Neutrophil (primary cell): ENCODE results near the gene NKD1.

Experiments used
- H3K27ac ChIP-seq: fragments of 200-600 bp; sonication (generic); 2 replicates; pipeline ENCODE4 v1.5.1; 2016; ENCODE audit warnings: mild to moderate bottlenecking, moderate library complexity
- H3K27me3 ChIP-seq: fragments of 200-600 bp; sonication (generic); 2 replicates; pipeline ENCODE4 v1.6.0; 2016; ENCODE audit warnings: mild to moderate bottlenecking
- H3K36me3 ChIP-seq: fragments of 200-600 bp; sonication (generic); 2 replicates; pipeline ENCODE4 v1.5.1; 2017
- H3K4me1 ChIP-seq, 2 experiments: fragments of 200-600 bp in 1 of 2; sonication (generic) in 1 of 2; 1 replicate in 1 of 2; 2 replicates in 1 of 2; pipeline versions ENCODE4 v1.5.1 to v1.6.1; 2013 to 2016; ENCODE audit warnings: low read depth in 1 of 2, low read length in 1 of 2, mild to moderate bottlenecking in 1 of 2, moderate library complexity in 1 of 2; ENCODE audit not compliant: control insufficient read depth in 1 of 2, insufficient read depth in 1 of 2
- H3K4me3 ChIP-seq, 2 experiments: fragments of 200-600 bp in 1 of 2; sonication (generic) in 1 of 2; 1 replicate in 1 of 2; 2 replicates in 1 of 2; pipeline ENCODE4 v1.5.1; 2013 to 2016; ENCODE audit warnings: low read depth in 1 of 2, low read length in 1 of 2, mild to moderate bottlenecking in 1 of 2, moderate library complexity in 1 of 2
- H3K9me3 ChIP-seq: fragments of 200-600 bp; sonication (generic); 2 replicates; pipeline ENCODE4 v1.5.1; 2016
- CTCF ChIP-seq: fragments of 200-600 bp; sonication (generic); IDR thresholded peaks from 2 replicates; pipeline ENCODE4 v1.5.1; 2016; ENCODE audit warnings: antibody characterized with exemption

The NKD1 gene

GRCh38 chr16:50548909-50549560, 839 bp downstream of the NKD1 start:
- no peaks in the 10 kb centered on the region for H3K36me3 ChIP-seq
- peak overlapping the region in 1 of 2 experiments; percentile 62 for H3K4me3 ChIP-seq
- peaks cover 6 to 17% of the 10 kb centered on the region in 2 experiments for H3K4me1 ChIP-seq
- no peak for TF ChIP-seq CTCF
- peaks cover 98% of the 10 kb centered on the region for H3K27me3 ChIP-seq
- no peaks in the 10 kb centered on the region for H3K9me3 ChIP-seq
- no peak overlapping the region for H3K27ac ChIP-seq

GRCh38 chr16:50549561-50549915, 1.3 kb downstream of the NKD1 start:
- Histone ChIP-seq H3K4me3 (no peak overlapping the region), H3K27me3 (peaks cover 93% of the 10 kb centered on the region)
- no peak for TF ChIP-seq CTCF

GRCh38 chr16:50550035-50550434, 1.8 kb downstream of the NKD1 start:
- Histone ChIP-seq H3K4me1 (peaks cover 6 to 17% of the 10 kb centered on the region in 2 experiments), H3K36me3 (no peaks in the 10 kb centered on the region), H3K27me3 (peaks cover 88% of the 10 kb centered on the region), H3K9me3 (no peaks in the 10 kb centered on the region), H3K27ac (no peak overlapping the region), H3K4me3 (no peak overlapping the region)
- no peak for TF ChIP-seq CTCF

More at GRCh38 chr16:50549561-50549915, 1.3 kb downstream of the NKD1 start:
- H3K9me3 ChIP-seq: no peaks in the 10 kb centered on the region
- no peaks in the 10 kb centered on the region for H3K36me3 ChIP-seq
- H3K4me1 ChIP-seq: peaks cover 6 to 17% of the 10 kb centered on the region in 2 experiments
- no peak overlapping the region for H3K27ac ChIP-seq

GRCh38 chr16:50550866-50551641, 2.9 kb downstream of the NKD1 start:
- peaks cover 6 to 17% of the 10 kb centered on the region in 2 experiments for H3K4me1 ChIP-seq
- no peaks in the 10 kb centered on the region for H3K36me3 ChIP-seq
- no peak overlapping the region for H3K27ac ChIP-seq
- H3K9me3 ChIP-seq: no peaks in the 10 kb centered on the region
- no peak overlapping the region for H3K4me3 ChIP-seq
- H3K27me3 ChIP-seq: peaks cover 83% of the 10 kb centered on the region
- no peak for TF ChIP-seq CTCF

- peaks cover 4 to 11% of the 10 kb centered on the region in 2 experiments for H3K4me1 ChIP-seq
- no peaks in the 10 kb centered on the region for H3K36me3 ChIP-seq
- H3K9me3 ChIP-seq: no peaks in the 10 kb centered on the region
- TF ChIP-seq CTCF: no peak
- no peak overlapping the region for H3K4me3 ChIP-seq
- H3K27ac ChIP-seq: no peak overlapping the region
- peaks cover 69% of the 10 kb centered on the region for H3K27me3 ChIP-seq
Observed at GRCh38 chr16:50552476-50553101, 4.4 kb downstream of the NKD1 start.
